GM20431 (cell line): ENCODE results near the gene ELOVL2.

Source experiments
- in situ Hi-C: fragments of 300-500 bp; cut with MseI, MboI; formaldehyde crosslinking; loops from one replicate; pipeline ENCODE4 v1.15.0; 2020; ENCODE audit warnings: low sequenced_read_pairs; ENCODE audit not compliant: unreplicated experiment

Gene ELOVL2

GRCh38 chr6:11062083-11062482 is 18.0 kb upstream of the ELOVL2 start:
- in situ Hi-C loops = loop anchor here (25.0 kb wide), 2 partner anchors 225 to 575 kb away; partner anchors contain the start of gene MAK

GRCh38 chr6:11058406-11058805 is 14.3 kb upstream of the ELOVL2 start:
- in situ Hi-C loops = loop anchor here (10.0 to 25.0 kb wide), 3 partner anchors 104 to 571 kb away; partner anchors contain the start of gene MAK

GRCh38 chr6:11056871-11057270 is 12.8 kb upstream of the ELOVL2 start:
- in situ Hi-C loops = loop anchor here (10.0 to 25.0 kb wide), 3 partner anchors 102 to 570 kb away; partner anchors contain the start of gene MAK

GRCh38 chr6:11055127-11055627 is 11.1 kb upstream of the ELOVL2 start:
- in situ Hi-C loops = loop anchor here (10.0 to 25.0 kb wide), 3 partner anchors 100 to 568 kb away; partner anchors contain the start of gene MAK

- in situ Hi-C loops = loop anchor here (10.0 to 25.0 kb wide), 3 partner anchors 100 to 567 kb away; partner anchors contain the start of gene MAK
Observed at GRCh38 chr6:11054722-11055121, 10.6 kb upstream of the ELOVL2 start.

GRCh38 chr6:11053307-11053706 is 9.2 kb upstream of the ELOVL2 start:
- in situ Hi-C loops = loop anchor here (10.0 to 25.0 kb wide), 3 partner anchors 99 to 566 kb away; partner anchors contain the start of gene MAK

- in situ Hi-C loops = loop anchor here (10.0 to 25.0 kb wide), 3 partner anchors 96 to 563 kb away; partner anchors contain the start of gene MAK
Observed at GRCh38 chr6:11050731-11051130, 6.6 kb upstream of the ELOVL2 start.

GRCh38 chr6:11044712-11045167 is 635 bp upstream of the ELOVL2 start:
- in situ Hi-C loops = no loop called here

- in situ Hi-C loops = no loop called here
Observed at GRCh38 chr6:11043378-11043960, 636 bp downstream of the ELOVL2 start.

GRCh38 chr6:11042750-11043377 is 1.2 kb downstream of the ELOVL2 start:
- in situ Hi-C loops = no loop called here

GRCh38 chr6:11042025-11042749 is 1.9 kb downstream of the ELOVL2 start:
- in situ Hi-C loops = no loop called here

- in situ Hi-C loops = no loop called here
Observed at GRCh38 chr6:11040134-11040533, 4.0 kb downstream of the ELOVL2 start.

GRCh38 chr6:11039040-11039439 is 5.1 kb downstream of the ELOVL2 start:
- in situ Hi-C loops = no loop called here

- in situ Hi-C loops = no loop called here
Observed at GRCh38 chr6:11036977-11037430, 7.1 kb downstream of the ELOVL2 start.

- in situ Hi-C loops = no loop called here
Observed at GRCh38 chr6:11036351-11036740, 7.8 kb downstream of the ELOVL2 start.

GRCh38 chr6:11035616-11036350 is 8.3 kb downstream of the ELOVL2 start:
- in situ Hi-C loops = no loop called here

GRCh38 chr6:11033825-11034224 is 10.3 kb downstream of the ELOVL2 start:
- in situ Hi-C loops = no loop called here

- in situ Hi-C loops = no loop called here
Observed at GRCh38 chr6:11030904-11031303, 13.2 kb downstream of the ELOVL2 start.

GRCh38 chr6:11028959-11029358 is 15.1 kb downstream of the ELOVL2 start:
- in situ Hi-C loops = no loop called here
